SU-DHL-6 (cell line): ENCODE measurements around the gene AATK.

Experiments used
- EZH2phosphoT487 ChIP-seq: fragments of 200-600 bp; sonication (generic), shearing (Covaris generic); conservative IDR thresholded peaks from 2 replicates; pipeline ENCODE4 v1.6.1; 2018; ENCODE audit warnings: mild to moderate bottlenecking, antibody characterized with exemption, low read length, moderate library complexity, mixed read lengths
- TF ChIP-seq, protein P1 (sequence below): fragments of 200-600 bp; sonication (generic); IDR thresholded peaks from one replicate; pipeline ENCODE4 v1.5.1; 2017; ENCODE audit warnings: antibody characterized with exemption, mild to moderate bottlenecking, low read length, moderate library complexity; ENCODE audit not compliant: insufficient read depth, poor library complexity, severe bottlenecking

DNA sequence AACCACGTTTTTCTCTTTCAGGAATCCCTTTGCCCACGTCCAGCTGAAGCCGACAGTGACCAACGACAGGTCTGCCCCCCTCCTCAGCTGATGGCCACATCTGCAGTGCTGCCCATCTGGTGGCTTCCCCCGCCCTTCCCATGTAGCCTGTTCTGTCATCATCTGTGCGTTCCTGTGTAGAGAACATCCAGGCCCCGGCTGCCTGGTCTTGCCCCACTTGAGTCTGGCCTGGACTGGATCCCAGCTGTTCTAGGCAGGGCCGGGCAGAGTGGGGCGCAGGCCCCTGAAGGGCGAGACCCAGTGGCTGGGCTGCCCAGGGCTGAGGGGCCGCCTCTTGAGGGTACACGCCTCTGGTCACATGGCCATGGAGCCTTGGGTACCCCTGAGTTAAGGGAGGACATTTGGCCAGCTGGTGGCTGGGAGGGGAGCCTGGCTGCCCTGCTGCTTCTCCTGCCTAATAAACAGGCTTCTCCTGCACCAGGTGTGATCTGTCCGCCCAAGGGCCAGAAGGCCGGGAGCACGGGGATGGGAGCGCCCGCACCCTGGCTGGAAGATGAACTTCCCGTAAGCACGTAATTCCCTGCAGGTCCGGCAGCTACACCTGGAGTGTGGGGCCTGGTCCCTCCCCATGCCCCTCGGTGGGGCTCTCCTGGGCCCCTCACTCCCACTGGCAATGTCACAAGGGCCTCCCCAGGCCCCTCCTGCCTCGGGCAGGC is 50.1 kb downstream of the AATK start:
- TF ChIP-seq, protein P1, sequence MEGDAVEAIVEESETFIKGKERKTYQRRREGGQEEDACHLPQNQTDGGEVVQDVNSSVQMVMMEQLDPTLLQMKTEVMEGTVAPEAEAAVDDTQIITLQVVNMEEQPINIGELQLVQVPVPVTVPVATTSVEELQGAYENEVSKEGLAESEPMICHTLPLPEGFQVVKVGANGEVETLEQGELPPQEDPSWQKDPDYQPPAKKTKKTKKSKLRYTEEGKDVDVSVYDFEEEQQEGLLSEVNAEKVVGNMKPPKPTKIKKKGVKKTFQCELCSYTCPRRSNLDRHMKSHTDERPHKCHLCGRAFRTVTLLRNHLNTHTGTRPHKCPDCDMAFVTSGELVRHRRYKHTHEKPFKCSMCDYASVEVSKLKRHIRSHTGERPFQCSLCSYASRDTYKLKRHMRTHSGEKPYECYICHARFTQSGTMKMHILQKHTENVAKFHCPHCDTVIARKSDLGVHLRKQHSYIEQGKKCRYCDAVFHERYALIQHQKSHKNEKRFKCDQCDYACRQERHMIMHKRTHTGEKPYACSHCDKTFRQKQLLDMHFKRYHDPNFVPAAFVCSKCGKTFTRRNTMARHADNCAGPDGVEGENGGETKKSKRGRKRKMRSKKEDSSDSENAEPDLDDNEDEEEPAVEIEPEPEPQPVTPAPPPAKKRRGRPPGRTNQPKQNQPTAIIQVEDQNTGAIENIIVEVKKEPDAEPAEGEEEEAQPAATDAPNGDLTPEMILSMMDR: no peak
- no peak for TF ChIP-seq EZH2phosphoT487
